NB4 (cell line): ENCODE measurements around the gene JAZF1.

Source experiments
- DNase-seq: peaks from one replicate; pipeline ENCODE4 v3.0.0; 2010; ENCODE audit warnings: low read depth
- H3K4me3 ChIP-seq: one replicate; pipeline ENCODE4 v1.5.1; 2011; ENCODE audit warnings: mild to moderate bottlenecking, low read depth, low read length, moderate library complexity
- MYC ChIP-seq: IDR thresholded peaks from 2 replicates; pipeline ENCODE4 v1.6.1; 2011; ENCODE audit warnings: low read depth, low read length
- POLR2A ChIP-seq: IDR thresholded peaks from 2 replicates; pipeline ENCODE4 v1.6.1; 2011; ENCODE audit warnings: mild to moderate bottlenecking; ENCODE audit not compliant: insufficient read length; ENCODE audit errors: extremely low read depth
- TF ChIP-seq, protein P1 (sequence below): IDR thresholded peaks from 2 replicates; pipeline ENCODE4 v1.6.1; 2011; ENCODE audit warnings: low read depth, low read length
- TF ChIP-seq, protein P2 (sequence below): IDR thresholded peaks from one replicate; pipeline ENCODE4 v1.5.1; 2012; ENCODE audit warnings: low read depth, low read length

Gene JAZF1

DNA sequence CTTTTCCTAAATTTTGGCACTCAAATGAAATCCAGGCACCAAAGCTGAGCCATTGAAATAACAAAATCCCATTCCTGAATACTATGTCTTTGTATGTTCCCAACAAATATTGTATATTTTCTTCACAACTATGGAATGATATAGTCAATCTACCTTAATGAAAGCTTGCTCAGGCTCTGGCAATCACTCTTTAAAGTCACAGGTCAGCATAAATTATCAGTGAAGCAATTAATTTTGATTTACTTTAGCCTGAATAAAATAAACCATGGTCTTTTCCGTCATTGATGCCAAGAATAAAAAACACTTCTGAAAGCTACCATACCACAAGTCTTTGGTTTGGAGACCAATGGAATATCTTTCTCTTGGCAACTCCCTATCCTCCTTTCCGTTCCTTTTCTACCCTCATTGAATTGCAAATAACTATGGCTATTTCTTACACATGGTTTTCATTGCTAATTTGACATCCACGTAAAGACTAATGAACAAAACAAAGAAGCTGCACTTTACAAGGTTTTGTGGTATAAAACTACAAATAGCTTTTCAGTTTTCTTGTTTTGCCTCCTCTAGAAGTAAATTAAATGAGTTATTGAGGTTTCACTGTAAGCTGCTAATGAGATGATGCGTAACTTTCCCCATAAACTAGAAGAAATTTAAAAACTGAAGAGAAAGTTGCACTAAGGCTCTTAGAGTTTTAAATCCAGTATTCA lies 274.1 kb downstream of the JAZF1 start:
- H3K4me3 ChIP-seq, result no peak overlapping the region
- TF ChIP-seq, protein P1, sequence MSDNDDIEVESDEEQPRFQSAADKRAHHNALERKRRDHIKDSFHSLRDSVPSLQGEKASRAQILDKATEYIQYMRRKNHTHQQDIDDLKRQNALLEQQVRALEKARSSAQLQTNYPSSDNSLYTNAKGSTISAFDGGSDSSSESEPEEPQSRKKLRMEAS, result no peak
- TF ChIP-seq, protein P2, sequence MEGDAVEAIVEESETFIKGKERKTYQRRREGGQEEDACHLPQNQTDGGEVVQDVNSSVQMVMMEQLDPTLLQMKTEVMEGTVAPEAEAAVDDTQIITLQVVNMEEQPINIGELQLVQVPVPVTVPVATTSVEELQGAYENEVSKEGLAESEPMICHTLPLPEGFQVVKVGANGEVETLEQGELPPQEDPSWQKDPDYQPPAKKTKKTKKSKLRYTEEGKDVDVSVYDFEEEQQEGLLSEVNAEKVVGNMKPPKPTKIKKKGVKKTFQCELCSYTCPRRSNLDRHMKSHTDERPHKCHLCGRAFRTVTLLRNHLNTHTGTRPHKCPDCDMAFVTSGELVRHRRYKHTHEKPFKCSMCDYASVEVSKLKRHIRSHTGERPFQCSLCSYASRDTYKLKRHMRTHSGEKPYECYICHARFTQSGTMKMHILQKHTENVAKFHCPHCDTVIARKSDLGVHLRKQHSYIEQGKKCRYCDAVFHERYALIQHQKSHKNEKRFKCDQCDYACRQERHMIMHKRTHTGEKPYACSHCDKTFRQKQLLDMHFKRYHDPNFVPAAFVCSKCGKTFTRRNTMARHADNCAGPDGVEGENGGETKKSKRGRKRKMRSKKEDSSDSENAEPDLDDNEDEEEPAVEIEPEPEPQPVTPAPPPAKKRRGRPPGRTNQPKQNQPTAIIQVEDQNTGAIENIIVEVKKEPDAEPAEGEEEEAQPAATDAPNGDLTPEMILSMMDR, result no peak
- TF ChIP-seq POLR2A, result no peak
- no peak for DNase-seq

DNA sequence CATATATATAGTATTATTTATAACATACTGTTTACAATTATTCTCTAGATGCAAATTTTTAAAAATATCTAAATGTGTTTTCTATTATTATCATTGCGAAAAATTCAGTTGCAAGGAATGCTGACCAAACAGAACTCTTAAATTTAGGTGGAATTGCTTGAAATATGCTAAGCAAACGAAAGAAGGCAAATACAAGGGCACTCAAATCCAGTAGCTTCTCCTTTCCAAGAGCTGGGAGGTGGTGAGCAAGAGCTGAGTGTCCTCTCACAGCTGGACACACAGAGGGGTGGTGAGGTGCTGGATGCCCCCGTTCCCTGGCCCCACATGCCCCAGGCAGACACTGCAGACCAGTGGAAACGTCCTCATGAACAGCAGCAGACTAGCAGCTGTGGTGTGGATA lies 274.6 kb downstream of the JAZF1 start:
- DNase-seq, result no peak
- TF ChIP-seq, protein P2, result no peak
- TF ChIP-seq, protein P1, result no peak
- TF ChIP-seq POLR2A (no peak), MYC (no peak)
- no peak overlapping the region for H3K4me3 ChIP-seq

DNA sequence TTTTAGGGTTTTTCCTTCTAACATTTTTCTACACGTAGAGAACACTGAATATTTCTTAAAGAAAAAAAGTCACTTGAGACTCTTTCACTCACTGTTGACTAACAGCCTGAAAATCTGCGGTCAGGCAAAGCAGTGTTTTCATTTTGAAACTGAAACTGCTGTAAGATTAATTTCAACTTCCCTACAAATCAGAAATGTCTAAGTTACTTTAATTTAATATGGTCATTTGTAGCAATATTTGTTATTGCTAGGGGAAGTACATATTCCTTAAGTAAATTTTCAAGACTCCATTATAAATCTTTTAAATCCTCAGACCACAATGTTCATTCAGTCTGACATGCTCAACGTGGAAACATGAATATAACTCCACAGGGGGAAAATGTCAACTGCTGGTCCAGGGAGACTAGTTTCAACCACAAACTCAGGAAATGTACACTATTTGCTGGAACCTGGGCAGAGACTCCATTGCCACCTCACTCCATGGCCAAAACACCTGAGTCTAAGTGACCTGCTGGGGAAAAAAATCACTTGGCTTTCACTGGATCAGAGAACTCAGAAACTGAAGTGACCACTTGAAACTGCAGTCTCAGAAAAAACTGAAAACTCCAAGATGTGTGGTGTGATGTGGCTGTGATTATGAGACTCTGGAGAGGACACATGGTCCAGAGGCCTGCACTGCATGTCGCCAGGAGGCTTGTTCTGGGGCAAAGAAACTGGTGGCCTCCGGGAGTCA lies 279.4 kb downstream of the JAZF1 start:
- TF ChIP-seq, protein P1, result no peak
- no peak for TF ChIP-seq POLR2A
- TF ChIP-seq, protein P2, result no peak
- no peak for TF ChIP-seq MYC
- H3K4me3 ChIP-seq, result peak overlapping the region; percentile 8
- peak; percentile 65 for DNase-seq

DNA sequence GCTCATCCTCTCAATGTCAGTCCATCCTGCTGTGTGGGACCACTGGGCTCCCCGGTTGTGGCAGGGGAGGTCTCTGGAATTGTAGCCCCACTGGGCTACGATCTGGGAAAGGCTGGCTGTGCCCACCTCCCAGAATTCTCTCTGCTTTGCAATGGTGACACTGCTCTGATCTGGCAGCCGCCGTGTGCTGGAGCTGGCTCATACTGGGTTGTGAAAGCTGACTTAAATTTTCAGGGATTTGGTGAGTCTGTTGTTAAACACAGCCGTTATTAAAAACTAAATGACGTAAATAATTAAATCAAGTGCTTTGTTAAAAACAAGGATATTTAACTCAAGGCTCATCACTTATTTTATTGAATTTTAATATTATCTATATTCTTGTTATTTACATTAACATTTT lies 280.6 kb downstream of the JAZF1 start:
- no peak overlapping the region for H3K4me3 ChIP-seq
- DNase-seq, result no peak
- TF ChIP-seq, protein P2, result no peak
- TF ChIP-seq POLR2A (no peak), MYC (no peak)
- TF ChIP-seq, protein P1, result no peak

DNA sequence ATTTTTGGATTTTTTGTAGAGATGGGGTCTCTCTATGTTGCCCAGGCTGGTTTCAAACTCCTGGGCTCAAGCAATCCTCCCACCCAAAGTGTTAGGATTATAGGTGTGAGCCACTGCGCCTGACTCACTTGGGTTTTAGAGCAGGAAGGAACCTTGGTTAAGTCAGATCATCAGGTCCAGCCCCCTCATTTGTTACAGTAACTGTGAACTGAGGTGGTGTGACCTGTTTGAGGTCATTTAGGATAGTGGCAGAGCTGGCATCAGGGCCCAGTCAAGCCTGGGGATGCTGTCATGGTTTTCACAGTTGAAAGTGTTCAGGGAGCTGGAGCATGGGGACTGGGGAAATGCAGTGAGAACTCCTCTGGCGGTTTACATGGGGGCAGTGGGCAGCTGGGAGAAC lies 281.0 kb downstream of the JAZF1 start:
- DNase-seq, result peak; percentile 19
- TF ChIP-seq MYC (no peak), POLR2A (no peak)
- TF ChIP-seq, protein P1, result no peak
- TF ChIP-seq, protein P2, result no peak
- H3K4me3 ChIP-seq, result no peak overlapping the region
